Stimulated activated CD8-positive, alpha-beta memory T cell treated with anti-CD3 and anti-CD28 coated beads, Interleukin-4, amount 100 ng/mL, for 1 hour (primary cell): ENCODE measurements around the gene SLC66A1.

Experiments used
- DNase-seq, 2 donors: peaks; one replicate each; pipeline ENCODE4 v3.0.0-alpha.2; 2020; ENCODE audit warnings: low read depth in 2 of 2, low spot score in 1 of 2

Gene SLC66A1

DNA sequence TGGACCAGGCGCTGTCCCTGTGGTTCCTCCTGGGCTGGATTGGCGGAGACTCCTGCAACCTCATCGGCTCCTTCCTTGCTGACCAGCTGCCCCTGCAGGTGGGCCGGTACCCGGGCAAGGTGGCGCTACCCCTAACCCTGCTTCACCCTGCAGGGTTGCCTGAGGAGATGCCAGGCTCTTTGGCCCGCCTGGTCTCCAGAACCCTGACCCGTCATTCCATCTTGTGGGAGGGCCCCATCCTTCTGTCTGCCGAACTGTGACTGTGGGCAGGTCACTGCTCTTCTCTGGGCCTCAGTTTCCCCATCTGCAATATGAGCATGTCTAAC is 12.5 kb downstream of the SLC66A1 start:
- no peak for DNase-seq

DNA sequence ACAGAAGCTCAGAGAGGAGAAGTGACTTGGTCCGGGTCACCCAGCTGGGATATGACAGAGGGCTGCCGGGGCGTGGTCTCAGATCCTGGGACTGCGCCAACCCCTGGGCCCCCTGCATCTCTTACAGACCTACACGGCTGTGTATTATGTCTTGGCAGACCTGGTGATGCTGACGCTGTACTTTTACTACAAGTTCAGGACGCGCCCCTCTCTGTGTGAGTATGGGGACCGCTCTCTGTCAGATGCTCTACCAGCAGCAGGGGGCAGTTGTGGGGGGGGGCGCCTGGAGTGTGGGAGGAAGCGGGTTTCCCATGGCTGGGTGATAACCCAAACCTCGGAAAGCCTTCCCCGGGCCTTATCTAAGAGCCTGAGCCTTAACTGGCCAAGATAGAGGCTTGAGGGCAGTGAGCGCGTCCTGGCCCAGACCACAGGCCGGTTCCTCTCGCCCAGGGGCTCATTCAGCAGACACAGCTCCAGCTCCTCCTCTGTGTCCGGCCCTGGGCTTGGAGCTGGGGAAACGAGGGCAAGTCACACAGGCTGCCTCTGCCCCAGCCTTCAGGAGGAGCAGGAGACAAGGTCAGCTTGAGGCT is 13.3 kb downstream of the SLC66A1 start:
- no peak for DNase-seq

GRCh38 chr1:19325958-19326747 is 14.0 kb downstream of the SLC66A1 start:
- DNase-seq: no peak

GRCh38 chr1:19326748-19327065 is 14.6 kb downstream of the SLC66A1 start:
- no peak for DNase-seq

DNA sequence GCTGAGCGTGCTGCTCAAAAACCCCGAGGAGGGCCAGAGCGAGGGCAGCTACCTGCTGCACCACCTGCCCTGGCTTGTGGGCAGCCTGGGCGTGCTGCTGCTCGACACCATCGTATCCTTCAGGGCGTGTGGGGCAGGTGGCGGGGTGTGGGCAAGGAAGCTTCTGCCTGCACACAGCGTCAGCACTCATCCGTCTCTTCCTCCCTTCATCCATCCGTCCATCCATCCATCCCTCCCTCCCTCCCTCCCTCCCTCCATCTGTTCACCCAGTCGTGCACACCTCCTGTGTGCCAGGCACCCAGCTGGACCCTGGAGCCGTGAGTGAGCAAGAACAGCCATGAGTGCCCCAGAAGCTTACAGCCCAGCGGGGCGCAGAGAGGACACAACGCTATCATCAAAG is 15.2 kb downstream of the SLC66A1 start:
- no peak for DNase-seq

DNA sequence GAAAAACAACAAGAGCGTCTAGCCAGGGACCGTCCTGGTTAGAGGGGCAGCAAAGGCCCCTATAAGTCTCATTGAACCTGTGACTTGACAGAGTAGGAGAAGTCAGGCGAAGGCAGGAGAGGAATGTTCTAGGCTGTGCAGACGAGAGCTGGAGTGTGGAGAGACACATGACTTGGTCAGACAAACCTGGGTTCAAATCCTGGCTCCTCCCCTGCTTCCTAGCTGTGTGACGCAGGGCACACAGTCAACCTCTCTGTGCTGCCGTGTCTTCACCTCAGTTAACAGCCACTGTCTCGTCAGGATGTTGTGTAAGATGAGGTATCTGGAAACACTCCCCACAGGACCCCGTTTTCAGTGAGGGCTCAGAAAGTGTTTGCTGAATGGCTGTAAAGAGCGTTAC is 15.6 kb downstream of the SLC66A1 start:
- DNase-seq: no peak

DNA sequence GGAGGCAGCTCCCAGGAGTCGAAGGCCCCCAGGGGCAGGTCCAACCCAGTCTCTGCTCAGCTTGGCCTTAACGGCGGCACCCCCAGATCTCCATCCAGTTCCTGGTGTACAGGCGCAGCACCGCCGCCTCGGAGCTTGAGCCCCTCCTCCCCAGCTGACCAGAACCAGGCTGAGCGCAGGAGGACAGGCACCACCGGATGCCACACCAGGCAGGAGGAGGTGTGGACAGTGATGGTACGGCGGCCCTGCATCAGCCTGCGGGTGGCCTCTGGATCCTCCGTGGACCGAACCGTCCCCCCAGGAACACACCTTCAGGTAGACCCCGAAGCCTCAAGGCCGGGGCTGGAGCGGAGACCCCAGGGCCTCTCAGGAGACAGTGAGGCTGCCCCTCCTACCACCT is 16.4 kb downstream of the SLC66A1 start:
- DNase-seq: no peak

GRCh38 chr1:19329188-19329587 is 17.1 kb downstream of the SLC66A1 start:
- no peak for DNase-seq

DNA sequence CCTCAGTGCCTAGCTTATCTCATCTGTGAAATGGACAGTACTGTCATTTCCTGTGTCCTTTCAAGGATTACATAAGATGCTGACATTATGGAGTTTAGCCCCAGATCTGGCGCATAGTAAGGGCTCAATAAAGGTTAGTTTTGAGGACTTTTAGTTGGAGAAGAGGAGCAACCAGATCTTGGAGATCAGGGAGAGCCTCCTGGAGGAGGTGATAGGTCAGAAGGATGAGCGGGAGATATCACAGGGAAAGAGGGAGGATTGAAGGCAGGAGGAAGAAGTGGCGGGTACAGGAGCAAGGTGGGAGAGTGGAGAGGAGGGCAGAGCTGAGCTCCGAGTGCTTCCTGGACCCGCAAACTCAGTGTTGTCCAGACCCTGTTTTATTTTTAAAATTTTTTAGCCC is 17.5 kb downstream of the SLC66A1 start:
- DNase-seq: no peak

DNA sequence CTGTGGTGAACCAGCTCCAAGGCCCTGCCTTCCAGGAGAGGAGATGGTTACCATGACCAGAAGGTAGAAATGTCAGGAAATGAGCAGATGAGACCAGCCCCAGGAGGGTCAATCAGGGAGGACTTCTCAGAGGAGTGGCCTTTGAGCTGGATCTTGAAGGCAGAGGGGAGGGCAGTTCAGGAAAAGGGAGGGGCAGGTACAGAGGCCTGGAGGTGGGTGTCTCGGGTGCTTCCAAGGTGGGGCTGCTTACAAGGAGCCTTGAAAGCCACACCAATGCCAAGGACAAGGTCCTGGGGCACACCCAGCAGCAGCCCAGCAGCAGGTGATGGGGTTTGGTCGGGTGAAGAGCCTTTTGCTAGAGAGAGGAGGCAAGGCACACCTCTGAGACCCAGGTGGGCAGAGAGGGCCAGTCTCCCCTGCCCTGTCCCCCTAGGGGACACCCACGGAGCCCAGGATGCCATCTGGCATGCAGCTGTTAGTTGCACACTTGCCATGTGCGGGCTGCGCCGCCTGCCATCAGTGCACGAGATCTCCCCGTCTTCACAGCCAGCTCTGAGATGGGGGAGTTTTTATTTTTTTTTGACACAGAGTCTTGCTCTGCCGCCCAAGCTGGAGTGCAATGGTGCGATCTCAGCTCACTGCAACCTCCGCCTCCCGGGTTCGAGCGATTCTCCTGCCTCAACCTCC is 18.5 kb downstream of the SLC66A1 start:
- no peak for DNase-seq

DNA sequence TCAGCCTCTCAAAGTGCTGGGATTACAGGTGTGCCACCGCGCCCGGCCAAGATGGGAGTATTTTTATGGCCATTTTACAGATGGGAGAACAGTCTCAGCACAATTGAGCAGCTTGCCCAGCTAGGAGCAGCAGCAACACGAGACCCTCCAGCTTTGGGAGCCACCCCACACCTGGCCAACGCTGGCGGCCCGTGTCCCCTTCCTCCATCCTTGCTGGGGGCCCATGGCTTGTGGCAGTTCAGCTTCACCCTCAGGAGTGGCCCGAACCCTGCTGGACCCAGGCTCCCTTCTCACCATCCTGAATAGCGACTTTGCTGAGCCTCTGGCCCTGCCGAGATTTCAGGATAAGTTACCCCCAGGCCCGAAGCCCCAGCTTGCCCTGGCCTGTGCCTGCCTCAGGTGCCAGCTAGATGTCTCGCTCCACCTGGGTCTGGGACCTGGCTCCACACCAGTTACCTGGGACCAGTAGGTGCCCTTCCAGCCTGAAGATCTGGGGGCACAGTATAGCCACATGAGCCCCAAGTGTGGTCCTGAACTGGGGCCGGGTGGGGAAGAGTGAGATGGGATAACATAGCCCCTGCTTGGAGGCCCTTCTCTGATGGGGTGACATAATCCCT is 19.2 kb downstream of the SLC66A1 start:
- no peak for DNase-seq

- no peak for DNase-seq
Observed at GRCh38 chr1:19332832-19333231, 20.7 kb downstream of the SLC66A1 start.

GRCh38 chr1:19333587-19334354 is 21.6 kb downstream of the SLC66A1 start:
- no peak for DNase-seq

DNA sequence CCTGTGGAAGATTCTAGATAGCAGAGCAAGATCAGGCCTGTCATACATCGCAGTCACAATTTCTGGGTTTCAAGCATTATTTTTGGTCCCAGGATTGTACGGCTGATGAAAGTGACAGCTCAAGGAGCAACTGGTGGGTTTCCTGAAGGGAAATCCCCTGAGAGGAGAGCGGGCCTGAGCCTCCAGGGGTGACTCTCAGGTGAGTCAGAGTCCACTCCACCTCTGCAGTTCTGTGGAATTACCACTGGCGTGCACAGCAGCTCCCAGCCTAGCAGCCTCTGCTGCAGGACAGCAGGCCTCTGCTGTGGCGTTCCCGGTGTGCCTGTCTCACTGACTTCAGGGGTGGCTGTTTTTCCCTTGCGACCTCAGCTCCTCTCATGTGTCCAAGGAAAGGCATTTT is 24.4 kb downstream of the SLC66A1 start:
- DNase-seq: no peak

DNA sequence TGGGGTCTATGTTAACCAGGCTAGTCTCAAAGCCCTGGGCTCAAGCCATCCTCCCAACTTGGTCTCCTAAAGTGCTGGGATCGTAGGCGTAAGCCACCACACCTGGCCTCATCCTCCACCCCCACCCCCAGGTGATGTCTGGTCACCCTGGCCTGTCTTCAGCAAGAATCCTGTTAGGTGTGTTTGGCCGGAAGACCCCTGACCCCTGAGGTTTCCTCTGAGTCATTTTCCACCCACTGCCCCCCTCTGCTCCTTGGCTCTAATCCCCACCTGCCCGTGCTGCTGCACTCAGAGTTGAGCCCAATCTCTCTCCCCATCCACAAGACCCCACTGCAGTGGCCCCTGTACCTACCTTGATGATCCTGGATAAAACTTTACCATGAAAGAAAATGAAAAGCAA is 25.2 kb downstream of the SLC66A1 start:
- no peak for DNase-seq

GRCh38 chr1:19338323-19338762 is 26.2 kb downstream of the SLC66A1 start:
- DNase-seq: no peak

DNA sequence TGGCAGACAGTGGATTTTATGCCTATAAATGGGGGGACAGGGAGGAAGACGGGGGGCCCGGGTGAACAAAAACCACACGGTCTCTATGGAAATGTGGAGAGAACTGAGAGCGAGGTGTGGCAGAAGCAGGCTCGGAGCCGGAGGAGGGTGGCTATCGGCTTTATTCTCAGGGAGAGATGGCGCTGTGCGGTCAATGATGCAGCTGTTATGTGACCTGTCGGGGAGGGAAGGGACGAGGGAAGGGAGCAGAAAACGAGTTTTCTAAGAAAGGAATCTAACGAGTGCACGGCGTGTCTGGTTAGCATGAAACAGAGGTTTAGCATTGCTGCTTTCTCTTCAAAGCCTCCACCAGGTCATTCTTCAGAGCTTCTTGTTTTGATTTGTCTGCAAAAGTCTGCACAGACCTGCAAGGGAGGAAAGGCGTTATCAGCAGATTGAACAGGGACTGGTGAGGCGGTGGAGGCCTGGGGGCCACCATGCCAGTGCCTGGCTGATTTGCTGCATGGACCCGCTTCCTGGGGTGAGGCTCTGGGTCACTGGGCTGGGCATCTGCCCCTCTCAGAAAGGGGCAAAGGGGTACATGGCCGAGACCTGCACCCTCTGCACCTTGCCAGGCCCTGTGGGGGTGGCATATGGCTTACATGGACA is 27.2 kb downstream of the SLC66A1 start:
- no peak for DNase-seq

DNA sequence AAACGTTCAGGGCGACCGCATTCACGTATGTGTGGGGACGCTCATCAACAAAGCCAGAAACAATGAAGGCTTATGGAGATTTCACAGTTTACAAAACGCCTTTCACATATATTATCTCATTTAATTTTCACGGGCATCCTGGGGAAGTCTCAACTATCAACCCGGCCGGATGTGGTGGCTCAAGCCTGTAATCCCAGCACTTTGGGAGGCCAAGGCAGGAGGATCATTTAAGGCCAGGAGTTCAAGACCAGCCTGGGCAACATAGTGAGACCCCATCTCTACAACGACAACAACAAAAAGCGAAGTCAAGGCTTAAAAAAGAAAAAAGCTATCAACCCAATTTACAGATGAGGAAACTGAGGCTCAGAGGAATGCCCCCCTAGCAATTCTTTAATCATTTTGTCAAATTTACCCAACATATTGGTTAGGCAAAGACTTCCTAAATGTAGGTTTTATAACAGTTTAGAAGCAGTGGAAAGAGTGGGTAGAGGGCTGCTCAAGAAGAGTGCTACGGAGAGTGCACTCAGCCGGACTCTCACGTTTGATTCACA is 28.3 kb downstream of the SLC66A1 start:
- DNase-seq: no peak

DNA sequence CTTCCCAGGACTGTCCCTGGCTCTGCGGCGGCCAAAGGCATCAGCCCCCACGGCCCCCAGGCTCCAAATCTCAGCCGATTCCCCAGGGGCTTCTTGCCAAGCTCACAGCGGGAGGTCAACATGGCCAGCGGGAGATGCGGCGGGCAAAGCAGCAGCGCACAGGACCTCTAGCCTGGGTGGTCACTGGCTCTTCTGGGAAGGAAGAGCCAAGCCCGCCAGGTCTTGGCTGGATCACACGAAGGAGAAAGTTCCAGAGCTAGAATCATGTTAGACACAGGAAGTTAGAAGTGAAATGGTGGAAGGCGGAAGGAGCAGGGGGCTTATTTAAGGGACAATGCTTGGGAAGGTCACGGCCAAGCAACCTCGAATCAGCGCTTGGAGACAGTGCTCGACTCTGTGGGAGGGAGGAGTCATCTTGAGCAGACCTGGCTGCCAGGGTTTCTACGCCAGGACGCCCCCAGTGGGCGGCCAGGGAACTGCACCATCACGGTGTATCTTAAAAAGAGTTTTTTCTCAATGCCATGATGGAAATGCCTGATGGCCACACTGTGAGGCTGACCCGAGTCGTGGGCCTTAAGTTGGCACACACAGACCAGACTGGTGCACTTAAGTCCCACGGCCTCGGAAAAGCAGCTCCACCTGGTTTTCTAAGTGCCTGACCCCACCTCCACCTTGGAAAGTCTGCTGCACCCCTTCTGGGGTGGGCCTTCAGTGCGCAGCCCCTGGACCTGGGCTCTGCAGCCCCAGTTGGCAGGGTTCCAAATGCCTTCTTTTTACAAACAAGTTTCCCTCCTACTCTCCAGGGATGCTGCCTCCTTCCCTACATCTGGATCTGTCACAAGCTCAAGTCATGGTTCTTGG is 29.3 kb downstream of the SLC66A1 start:
- peak; percentile 22 to 44 for DNase-seq
